GM12878 (cell line): ENCODE results near the gene PADI2.

Source experiments
- RBBP5 ChIP-seq: fragments of 200-600 bp; sonication (generic); conservative IDR thresholded peaks from 2 replicates; pipeline ENCODE4 v1.6.1; 2016
- ZNF274 ChIP-seq: IDR thresholded peaks from one replicate; pipeline ENCODE4 v1.8.0; 2011; ENCODE audit not compliant: insufficient read length, insufficient read depth

DNA sequence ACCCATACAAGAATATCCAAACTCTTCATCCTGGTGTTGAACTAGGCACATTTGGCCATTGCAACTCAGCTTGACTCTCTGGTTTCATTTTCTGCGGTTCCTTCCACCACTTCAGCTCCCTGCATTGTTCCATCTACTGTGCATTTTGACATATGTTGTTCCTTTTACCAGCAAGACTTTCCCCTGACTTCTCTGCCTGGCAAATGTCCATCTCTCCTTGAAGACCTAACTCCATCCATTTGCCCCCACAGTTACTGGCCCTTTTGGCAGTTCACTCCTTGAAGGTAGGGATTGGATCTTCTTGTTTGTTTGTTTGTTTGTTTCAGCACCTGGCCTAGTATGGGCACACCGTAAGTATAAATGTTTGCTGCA is 8.7 kb downstream of the PADI2 start:
- no peak for TF ChIP-seq ZNF274
- TF ChIP-seq RBBP5 = no peak
